Neural cell (in vitro differentiated cells): Measurements from ENCODE around the gene PRKCD. TPM values are rescaled to one million over a fixed set of nuclear protein-coding genes. Genes with fewer than 3 reads are reported as not detected.

Source experiments
- H2AFZ ChIP-seq: fragments of 200-600, 300-800 bp; sonication (generic), shearing (Covaris generic); 2 replicates; pipeline ENCODE4 v1.6.0; 2014; ENCODE audit warnings: low read depth, mild to moderate bottlenecking, antibody characterized with exemption, low read length, moderate library complexity
- H3F3A ChIP-seq: fragments of 200-600 bp; shearing (Covaris generic); 2 replicates; pipeline ENCODE4 v1.6.1; 2016; ENCODE audit warnings: mild to moderate bottlenecking, moderate library complexity, mixed read lengths, antibody characterized with exemption, low read length; ENCODE audit not compliant: insufficient read depth, poor library complexity, severe bottlenecking
- H3K27ac ChIP-seq: fragments of 200-600, 300-800 bp; sonication (generic), shearing (Covaris generic); 2 replicates; pipeline ENCODE4 v1.5.1; 2014; ENCODE audit warnings: mild to moderate bottlenecking, low read length, moderate library complexity
- H3K27me3 ChIP-seq: fragments of 300-800, 200-600 bp; sonication (generic), shearing (Covaris generic); 2 replicates; pipeline ENCODE4 v1.6.0; 2014; ENCODE audit warnings: mild to moderate bottlenecking, low read depth, low read length, moderate library complexity; ENCODE audit not compliant: insufficient read depth
- H3K36me3 ChIP-seq: fragments of 300-800, 200-600 bp; sonication (generic), shearing (Covaris generic); 2 replicates; pipeline ENCODE4 v1.5.1; 2014; ENCODE audit warnings: mild to moderate bottlenecking, antibody characterized with exemption, low read length, moderate library complexity; ENCODE audit not compliant: insufficient read depth
- H3K4me2 ChIP-seq: fragments of 300-800, 200-600 bp; sonication (generic), shearing (Covaris generic); 2 replicates; pipeline ENCODE4 v1.6.0; 2014; ENCODE audit warnings: mild to moderate bottlenecking, low read length
- H3K4me3 ChIP-seq: fragments of 300-800, 200-600 bp; sonication (generic), shearing (Covaris generic); 2 replicates; pipeline ENCODE4 v1.5.1; 2014; ENCODE audit warnings: mild to moderate bottlenecking, low read length, moderate library complexity
- H3K79me2 ChIP-seq: fragments of 200-600 bp; shearing (Covaris generic); replicated peaks from 2 replicates; pipeline ENCODE4 v1.6.0; 2014; ENCODE audit warnings: mild to moderate bottlenecking, low read length, moderate library complexity; ENCODE audit not compliant: insufficient read depth
- H3K9ac ChIP-seq: fragments of 300-800, 200-600 bp; sonication (generic), shearing (Covaris generic); 2 replicates; pipeline ENCODE4 v1.6.1; 2016; ENCODE audit warnings: mild to moderate bottlenecking, low read length, mixed read lengths
- H3K9me2 ChIP-seq: fragments of 200-600 bp; shearing (Covaris generic); 2 replicates; pipeline ENCODE4 v1.6.1; 2016; ENCODE audit warnings: mild to moderate bottlenecking, low read length, mixed read lengths; ENCODE audit not compliant: insufficient read depth
- H3K9me3 ChIP-seq: fragments of 200-600, 300-800 bp; sonication (generic), shearing (Covaris generic); 2 replicates; pipeline ENCODE4 v1.6.1; 2016; ENCODE audit warnings: mild to moderate bottlenecking, mixed run types, low read length, moderate library complexity, mixed read lengths
- H4K20me1 ChIP-seq: fragments of 200-600 bp; shearing (Covaris generic); 2 replicates; pipeline ENCODE4 v1.6.1; 2016; ENCODE audit warnings: mild to moderate bottlenecking, mixed run types; ENCODE audit not compliant: insufficient read depth
- EP300 ChIP-seq: fragments of 450-650 bp; conservative IDR thresholded peaks from 2 replicates; pipeline ENCODE4 v1.6.1; 2014; ENCODE audit warnings: antibody characterized with exemption, mild to moderate bottlenecking, moderate library complexity; ENCODE audit not compliant: poor library complexity, severe bottlenecking
- EZH2 ChIP-seq: fragments of 200-600, 300-800 bp; shearing (Covaris generic), sonication (generic); IDR thresholded peaks from 2 replicates; pipeline ENCODE4 v1.6.1; 2014; ENCODE audit warnings: antibody characterized with exemption, low read length, borderline replicate concordance, mild to moderate bottlenecking; ENCODE audit not compliant: insufficient read depth, poor library complexity, severe bottlenecking
- MXI1 ChIP-seq: fragments of 450-650 bp; conservative IDR thresholded peaks from 2 replicates; pipeline ENCODE4 v1.6.1; 2014; ENCODE audit warnings: antibody characterized with exemption, mild to moderate bottlenecking; ENCODE audit not compliant: poor library complexity, severe bottlenecking
- POLR2AphosphoS5 ChIP-seq: IDR thresholded peaks from 2 replicates; pipeline ENCODE4 v1.6.1; 2012
- RAD21 ChIP-seq: fragments of 450-650 bp; conservative IDR thresholded peaks from 2 replicates; pipeline ENCODE4 v1.6.1; 2014; ENCODE audit warnings: antibody characterized with exemption, mild to moderate bottlenecking, moderate library complexity
- SMC3 ChIP-seq: fragments of 450-650 bp; conservative IDR thresholded peaks from 2 replicates; pipeline ENCODE4 v1.6.1; 2014; ENCODE audit warnings: antibody characterized with exemption, mild to moderate bottlenecking, moderate library complexity; ENCODE audit not compliant: poor library complexity
- TAF1 ChIP-seq: IDR thresholded peaks from 2 replicates; pipeline ENCODE4 v1.6.1; 2012; ENCODE audit warnings: low read depth
- polyA plus RNA-seq: library from polyadenylated mRNA; depleted of rRNA; stranded (reverse); fragments of >200 nt; gene quantifications from 2 replicates; pipeline ENCODE4 v1.2.3, GENCODE V29; 2014
- TF ChIP-seq, protein P1 (sequence below): IDR thresholded peaks from 2 replicates; pipeline ENCODE4 v1.6.1; 2012; ENCODE audit warnings: borderline replicate concordance
- TF ChIP-seq, protein P2 (sequence below): fragments of 450-650 bp; IDR thresholded peaks from 2 replicates; pipeline ENCODE4 v1.5.1; 2014; ENCODE audit warnings: antibody characterized with exemption, mild to moderate bottlenecking, moderate library complexity; ENCODE audit not compliant: poor library complexity, severe bottlenecking

PRKCD gene
- polyA plus RNA-seq, 1 donor from 2014 or later, result not detected

DNA sequence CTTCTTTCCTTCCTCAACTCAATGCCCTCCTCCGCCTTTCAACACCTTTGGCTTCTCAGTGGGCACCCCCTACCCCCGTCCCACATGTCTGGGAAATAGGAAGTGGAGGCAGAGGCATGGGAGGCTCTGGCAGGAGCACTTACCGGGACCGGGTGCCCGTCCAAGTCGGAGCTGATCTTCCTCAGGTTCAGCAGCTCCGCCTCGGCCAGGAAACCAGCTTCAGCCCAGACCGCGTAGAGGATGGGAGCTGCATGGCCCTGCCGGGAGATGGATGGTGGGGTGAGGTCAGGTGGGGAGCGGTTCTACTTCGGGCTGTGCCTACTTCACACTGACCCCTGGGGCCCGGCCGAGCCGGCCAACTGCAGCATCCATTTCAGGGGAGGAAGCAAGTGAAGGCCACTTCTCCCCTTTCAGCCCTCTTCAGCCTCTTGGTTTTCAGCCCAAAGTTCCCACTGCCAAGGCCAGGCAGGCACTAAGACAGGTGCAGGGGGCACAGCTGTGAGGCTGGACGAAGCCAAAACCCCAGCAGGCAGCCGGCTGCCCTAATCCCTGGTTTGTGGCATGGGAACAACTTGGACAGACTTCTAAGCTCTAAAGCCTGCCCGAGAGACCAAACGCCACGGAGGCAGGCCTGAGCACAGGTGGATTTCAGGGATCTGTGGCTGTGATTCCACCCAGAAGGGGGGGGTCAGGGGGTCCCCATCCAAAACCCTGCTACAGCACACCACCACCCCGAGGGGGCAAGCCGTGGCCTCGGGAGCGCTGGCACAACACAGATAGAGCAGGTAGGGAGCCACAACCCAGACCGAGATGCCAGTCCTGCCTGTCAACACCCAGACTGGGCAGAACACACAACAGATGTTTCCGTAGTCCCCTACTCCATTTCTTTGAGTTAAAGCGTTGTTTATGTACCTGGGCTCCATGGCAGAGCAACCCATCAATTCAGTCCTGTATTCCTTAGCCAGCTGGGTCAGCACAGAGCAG is 80.3 kb downstream of the PRKCD start:
- Histone ChIP-seq H3K9ac (no peak overlapping the region), H3K27me3 (no peaks in the 10 kb centered on the region), H3K27ac (no peak overlapping the region), H3K79me2 (peaks cover 5% of the 10 kb centered on the region), H3F3A (no peaks in the 10 kb centered on the region), H3K4me2 (no peak overlapping the region), H2AFZ (no peak overlapping the region), H4K20me1 (no peaks in the 10 kb centered on the region), H3K36me3 (no peaks in the 10 kb centered on the region), H3K4me3 (no peak overlapping the region), H3K9me3 (no peaks in the 10 kb centered on the region), H3K9me2 (no peaks in the 10 kb centered on the region)
- no peak for TF ChIP-seq MXI1

DNA sequence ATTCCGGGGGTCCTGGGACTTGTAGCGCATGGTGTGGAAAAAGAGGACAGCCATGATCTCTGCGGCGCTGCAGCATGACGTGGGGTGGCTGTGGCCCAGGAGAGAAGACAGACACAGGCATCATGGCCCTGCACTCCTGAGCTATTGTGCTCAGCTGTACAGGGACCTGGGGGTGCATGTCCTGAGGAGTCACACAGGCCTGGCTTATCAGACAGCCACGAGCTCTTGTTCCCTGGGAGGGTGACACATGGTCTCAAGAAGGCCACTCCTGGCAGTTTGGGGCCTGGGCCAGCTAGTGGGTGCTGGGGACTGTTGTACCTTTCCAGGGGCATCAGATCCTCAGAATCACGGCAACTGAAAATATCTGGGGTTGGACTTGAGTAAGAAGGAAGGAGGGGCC is 81.1 kb downstream of the PRKCD start:
- no peak overlapping the region for H3K4me3 ChIP-seq
- H3K27me3 ChIP-seq, result no peaks in the 10 kb centered on the region
- H3K4me2 ChIP-seq, result no peak overlapping the region
- H3K79me2 ChIP-seq, result peaks cover 11% of the 10 kb centered on the region
- no peaks in the 10 kb centered on the region for H3K9me3 ChIP-seq
- TF ChIP-seq, protein P1, sequence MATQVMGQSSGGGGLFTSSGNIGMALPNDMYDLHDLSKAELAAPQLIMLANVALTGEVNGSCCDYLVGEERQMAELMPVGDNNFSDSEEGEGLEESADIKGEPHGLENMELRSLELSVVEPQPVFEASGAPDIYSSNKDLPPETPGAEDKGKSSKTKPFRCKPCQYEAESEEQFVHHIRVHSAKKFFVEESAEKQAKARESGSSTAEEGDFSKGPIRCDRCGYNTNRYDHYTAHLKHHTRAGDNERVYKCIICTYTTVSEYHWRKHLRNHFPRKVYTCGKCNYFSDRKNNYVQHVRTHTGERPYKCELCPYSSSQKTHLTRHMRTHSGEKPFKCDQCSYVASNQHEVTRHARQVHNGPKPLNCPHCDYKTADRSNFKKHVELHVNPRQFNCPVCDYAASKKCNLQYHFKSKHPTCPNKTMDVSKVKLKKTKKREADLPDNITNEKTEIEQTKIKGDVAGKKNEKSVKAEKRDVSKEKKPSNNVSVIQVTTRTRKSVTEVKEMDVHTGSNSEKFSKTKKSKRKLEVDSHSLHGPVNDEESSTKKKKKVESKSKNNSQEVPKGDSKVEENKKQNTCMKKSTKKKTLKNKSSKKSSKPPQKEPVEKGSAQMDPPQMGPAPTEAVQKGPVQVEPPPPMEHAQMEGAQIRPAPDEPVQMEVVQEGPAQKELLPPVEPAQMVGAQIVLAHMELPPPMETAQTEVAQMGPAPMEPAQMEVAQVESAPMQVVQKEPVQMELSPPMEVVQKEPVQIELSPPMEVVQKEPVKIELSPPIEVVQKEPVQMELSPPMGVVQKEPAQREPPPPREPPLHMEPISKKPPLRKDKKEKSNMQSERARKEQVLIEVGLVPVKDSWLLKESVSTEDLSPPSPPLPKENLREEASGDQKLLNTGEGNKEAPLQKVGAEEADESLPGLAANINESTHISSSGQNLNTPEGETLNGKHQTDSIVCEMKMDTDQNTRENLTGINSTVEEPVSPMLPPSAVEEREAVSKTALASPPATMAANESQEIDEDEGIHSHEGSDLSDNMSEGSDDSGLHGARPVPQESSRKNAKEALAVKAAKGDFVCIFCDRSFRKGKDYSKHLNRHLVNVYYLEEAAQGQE, result no peak
- TF ChIP-seq POLR2AphosphoS5 (no peak), EP300 (no peak), SMC3 (no peak), RAD21 (no peak), MXI1 (no peak), EZH2 (no peak), TAF1 (no peak)
- TF ChIP-seq, protein P2, sequence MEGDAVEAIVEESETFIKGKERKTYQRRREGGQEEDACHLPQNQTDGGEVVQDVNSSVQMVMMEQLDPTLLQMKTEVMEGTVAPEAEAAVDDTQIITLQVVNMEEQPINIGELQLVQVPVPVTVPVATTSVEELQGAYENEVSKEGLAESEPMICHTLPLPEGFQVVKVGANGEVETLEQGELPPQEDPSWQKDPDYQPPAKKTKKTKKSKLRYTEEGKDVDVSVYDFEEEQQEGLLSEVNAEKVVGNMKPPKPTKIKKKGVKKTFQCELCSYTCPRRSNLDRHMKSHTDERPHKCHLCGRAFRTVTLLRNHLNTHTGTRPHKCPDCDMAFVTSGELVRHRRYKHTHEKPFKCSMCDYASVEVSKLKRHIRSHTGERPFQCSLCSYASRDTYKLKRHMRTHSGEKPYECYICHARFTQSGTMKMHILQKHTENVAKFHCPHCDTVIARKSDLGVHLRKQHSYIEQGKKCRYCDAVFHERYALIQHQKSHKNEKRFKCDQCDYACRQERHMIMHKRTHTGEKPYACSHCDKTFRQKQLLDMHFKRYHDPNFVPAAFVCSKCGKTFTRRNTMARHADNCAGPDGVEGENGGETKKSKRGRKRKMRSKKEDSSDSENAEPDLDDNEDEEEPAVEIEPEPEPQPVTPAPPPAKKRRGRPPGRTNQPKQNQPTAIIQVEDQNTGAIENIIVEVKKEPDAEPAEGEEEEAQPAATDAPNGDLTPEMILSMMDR, result no peak
- H2AFZ ChIP-seq, result no peak overlapping the region
- H3K9ac ChIP-seq, result no peak overlapping the region
- no peaks in the 10 kb centered on the region for H3K36me3 ChIP-seq
- H3F3A ChIP-seq, result no peaks in the 10 kb centered on the region
- H3K9me2 ChIP-seq, result no peaks in the 10 kb centered on the region
- H3K27ac ChIP-seq, result no peak overlapping the region
- H4K20me1 ChIP-seq, result no peaks in the 10 kb centered on the region

Other genes with a start within 250 kb of the PRKCD start
- 17.3 and 41.7 TPM in 2 replicates for gene SFMBT1, start 115.1 kb upstream of the PRKCD start, polyA plus RNA-seq
- gene RFT1, start 30.8 kb upstream of the PRKCD start, polyA plus RNA-seq, result 6.1 and 10.2 TPM in 2 replicates
- gene TKT, start 94.8 kb downstream of the PRKCD start, polyA plus RNA-seq, result 194 and 246 TPM in 2 replicates
- gene DCP1A, start 186.3 kb downstream of the PRKCD start, polyA plus RNA-seq, result 12.5 and 14.3 TPM in 2 replicates